AG10803 (cell line): Measurements from ENCODE around the gene NMNAT1.

ENCODE experiments used
- DNase-seq: peaks from one replicate; pipeline ENCODE4 v3.0.0; 2010; ENCODE audit warnings: low read depth
- H3K4me3 ChIP-seq: 2 replicates; pipeline ENCODE4 v1.5.1; 2011; ENCODE audit warnings: mild to moderate bottlenecking, low read length, control low read depth
- TF ChIP-seq, protein P1 (sequence below): conservative IDR thresholded peaks from 2 replicates; pipeline ENCODE4 v1.5.1; 2011; ENCODE audit warnings: mild to moderate bottlenecking, low read length, control low read depth, inconsistent platforms

The NMNAT1 gene

DNA sequence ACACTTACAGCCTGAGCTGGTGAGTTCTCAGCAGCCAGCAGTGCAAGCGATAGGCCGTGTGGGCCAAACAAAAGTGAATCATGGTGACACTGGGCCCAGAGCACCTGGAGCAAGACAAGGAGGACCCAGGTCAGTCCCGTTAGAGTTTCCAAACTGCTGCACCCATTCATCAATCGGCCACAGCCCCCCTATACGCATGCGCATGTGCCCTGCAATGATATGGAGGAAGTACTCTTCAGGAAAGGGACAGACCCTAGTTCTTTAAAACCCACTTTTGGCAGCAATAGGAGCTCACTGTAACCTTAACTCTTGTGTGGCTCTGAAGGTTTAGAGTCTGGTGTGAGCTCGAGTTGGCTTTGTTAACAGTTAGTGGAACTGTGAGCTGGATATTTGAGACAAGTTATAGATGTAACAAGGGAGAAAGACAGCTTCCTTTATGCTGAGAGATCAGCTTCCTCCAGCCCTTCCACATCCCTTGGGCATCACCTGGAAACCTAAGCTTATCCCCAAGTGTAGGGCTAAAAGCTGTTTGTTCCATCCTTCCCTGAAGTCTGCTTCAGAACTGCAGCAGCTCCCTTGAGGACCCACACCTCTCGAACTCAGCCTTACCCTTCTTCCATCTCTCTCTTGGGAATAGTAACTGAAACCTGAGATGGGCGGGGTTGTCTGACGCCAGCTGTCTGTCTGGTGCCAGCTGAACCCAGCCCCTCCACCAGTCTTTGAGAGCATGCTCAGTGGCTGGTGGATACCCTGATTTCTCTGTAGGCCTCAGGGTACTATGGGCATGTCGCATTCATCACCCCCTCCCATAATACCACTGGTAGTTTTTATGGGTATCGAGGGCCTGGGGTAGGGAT lies 17.7 kb downstream of the NMNAT1 start:
- TF ChIP-seq, protein P1, sequence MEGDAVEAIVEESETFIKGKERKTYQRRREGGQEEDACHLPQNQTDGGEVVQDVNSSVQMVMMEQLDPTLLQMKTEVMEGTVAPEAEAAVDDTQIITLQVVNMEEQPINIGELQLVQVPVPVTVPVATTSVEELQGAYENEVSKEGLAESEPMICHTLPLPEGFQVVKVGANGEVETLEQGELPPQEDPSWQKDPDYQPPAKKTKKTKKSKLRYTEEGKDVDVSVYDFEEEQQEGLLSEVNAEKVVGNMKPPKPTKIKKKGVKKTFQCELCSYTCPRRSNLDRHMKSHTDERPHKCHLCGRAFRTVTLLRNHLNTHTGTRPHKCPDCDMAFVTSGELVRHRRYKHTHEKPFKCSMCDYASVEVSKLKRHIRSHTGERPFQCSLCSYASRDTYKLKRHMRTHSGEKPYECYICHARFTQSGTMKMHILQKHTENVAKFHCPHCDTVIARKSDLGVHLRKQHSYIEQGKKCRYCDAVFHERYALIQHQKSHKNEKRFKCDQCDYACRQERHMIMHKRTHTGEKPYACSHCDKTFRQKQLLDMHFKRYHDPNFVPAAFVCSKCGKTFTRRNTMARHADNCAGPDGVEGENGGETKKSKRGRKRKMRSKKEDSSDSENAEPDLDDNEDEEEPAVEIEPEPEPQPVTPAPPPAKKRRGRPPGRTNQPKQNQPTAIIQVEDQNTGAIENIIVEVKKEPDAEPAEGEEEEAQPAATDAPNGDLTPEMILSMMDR, result no peak
- no peak for DNase-seq
- H3K4me3 ChIP-seq, result no peak overlapping the region

GRCh38 chr1:9984253-9984652 lies 41.0 kb downstream of the NMNAT1 start:
- DNase-seq, result no peak
- TF ChIP-seq, protein P1, result no peak
- no peak overlapping the region for H3K4me3 ChIP-seq

DNA sequence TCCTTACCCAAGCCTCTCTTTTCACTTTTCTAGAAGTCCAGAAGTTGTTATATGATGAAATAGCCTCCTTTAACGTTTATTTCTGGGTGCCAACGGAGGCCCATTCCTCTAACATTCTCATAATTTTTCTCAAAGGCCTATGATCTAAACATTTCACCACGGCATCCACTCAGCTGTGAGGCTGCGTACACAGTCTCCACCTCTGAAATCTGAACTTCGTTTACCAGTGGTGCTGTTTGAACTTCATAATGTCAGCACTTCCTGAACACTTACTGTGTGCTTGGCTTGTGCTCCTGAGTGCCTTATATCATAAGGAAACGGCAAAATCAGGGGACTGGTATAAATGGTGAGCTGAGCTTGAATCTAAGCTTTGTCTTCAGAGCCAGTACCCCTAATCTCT lies 41.7 kb downstream of the NMNAT1 start:
- no peak overlapping the region for H3K4me3 ChIP-seq
- DNase-seq, result no peak
- TF ChIP-seq, protein P1, result no peak

- no peak overlapping the region for H3K4me3 ChIP-seq
- no peak for DNase-seq
- TF ChIP-seq, protein P1, result no peak
Observed at GRCh38 chr1:9989773-9990172, 46.5 kb downstream of the NMNAT1 start.

DNA sequence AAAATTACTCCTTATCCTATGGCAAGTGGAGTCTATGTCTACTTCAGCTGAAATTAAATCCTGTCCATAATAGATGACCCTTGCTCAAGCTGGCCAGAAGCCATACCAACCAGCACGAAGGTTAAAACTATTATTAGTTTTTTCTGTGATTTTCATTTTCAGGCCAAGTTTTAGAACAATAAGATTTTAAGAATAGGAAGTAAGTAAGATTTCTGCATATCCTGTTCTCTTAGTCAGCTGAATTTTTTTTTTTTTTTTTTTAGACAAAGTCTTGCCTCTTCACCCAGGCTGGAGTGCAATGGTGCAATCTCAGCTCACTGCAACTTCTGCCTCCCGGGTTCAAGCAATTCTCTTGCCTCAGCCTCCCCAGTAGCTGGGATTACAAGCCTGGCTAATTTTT lies 47.7 kb downstream of the NMNAT1 start:
- H3K4me3 ChIP-seq, result no peak overlapping the region
- no peak for DNase-seq
- TF ChIP-seq, protein P1, result no peak

DNA sequence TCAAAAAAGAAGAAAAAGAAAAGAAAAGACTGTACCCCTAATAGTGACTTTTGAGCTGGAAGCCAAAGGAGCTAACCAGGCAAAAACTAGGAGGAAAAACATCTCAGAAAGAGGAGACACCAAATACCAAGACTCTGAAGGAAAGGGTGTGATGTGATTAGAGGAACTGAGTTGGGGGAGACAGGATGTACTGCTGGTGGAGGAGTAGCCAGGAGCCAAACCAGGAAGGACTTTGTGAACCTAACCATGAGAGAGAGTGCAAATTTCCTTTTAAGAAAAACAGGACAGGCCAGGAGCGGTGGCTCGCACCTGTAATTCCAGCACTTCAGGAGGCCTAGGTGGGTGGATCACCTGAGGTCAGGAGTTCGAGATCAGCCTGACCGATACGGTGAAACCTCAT lies 49.6 kb downstream of the NMNAT1 start:
- TF ChIP-seq, protein P1, result no peak
- H3K4me3 ChIP-seq, result no peak overlapping the region
- DNase-seq, result no peak

- TF ChIP-seq, protein P1, result no peak
- no peak overlapping the region for H3K4me3 ChIP-seq
- DNase-seq, result no peak
Observed at GRCh38 chr1:9993561-9994075, 50.3 kb downstream of the NMNAT1 start.
